Activated CD8-positive, alpha-beta memory T cell treated with anti-CD3 and anti-CD28 coated beads, Interleukin-2, amount 50 U/mL, for 4 hours (primary cell): ENCODE data around the gene DHRS4L2.
"Not testable (repeated sequence)": the region's sequence is repeated elsewhere in the genome, so short reads cannot be mapped to it uniquely, and the experiment has no call there.

Experiments used
- DNase-seq: peaks from one replicate; pipeline ENCODE4 v3.0.0-alpha.2; 2020

The DHRS4L2 gene

GRCh38 chr14:23988607-23989363 is at the start of gene DHRS4L2:
Gene DHRS4L2, plus strand, starts transcription at chr14:23988929. Its CDS starts 19 bp downstream, at chr14:23988948.
- DNase-seq = peak; percentile 73

GRCh38 chr14:23939607-23940326 is 49.0 kb upstream of the DHRS4L2 start:
- no peak for DNase-seq

- DNase-seq = no peak
Observed at GRCh38 chr14:23941230-23941629, 47.5 kb upstream of the DHRS4L2 start.

- no peak for DNase-seq
Observed at GRCh38 chr14:23941669-23942068, 47.1 kb upstream of the DHRS4L2 start.

- no peak for DNase-seq
Observed at GRCh38 chr14:23942587-23942986, 46.1 kb upstream of the DHRS4L2 start.

GRCh38 chr14:23949069-23949468 is 39.7 kb upstream of the DHRS4L2 start:
- DNase-seq = not testable (repeated sequence)

- no peak for DNase-seq
Observed at GRCh38 chr14:23950411-23951135, 38.2 kb upstream of the DHRS4L2 start.

- not testable (repeated sequence) for DNase-seq
Observed at GRCh38 chr14:23951136-23951466, 37.6 kb upstream of the DHRS4L2 start.

- no peak for DNase-seq
Observed at GRCh38 chr14:23951590-23952201, 37.0 kb upstream of the DHRS4L2 start.

- not testable (repeated sequence) for DNase-seq
Observed at GRCh38 chr14:23953116-23953463, 35.6 kb upstream of the DHRS4L2 start.

- peak; percentile 77 for DNase-seq
Observed at GRCh38 chr14:23953464-23954278, 35.1 kb upstream of the DHRS4L2 start, which contains the start of gene DHRS4. Gene DHRS4, plus strand, starts transcription at chr14:23953770. Its CDS starts 19 bp downstream, at chr14:23953789.

GRCh38 chr14:23954279-23954614 is 34.5 kb upstream of the DHRS4L2 start:
- DNase-seq = not testable (repeated sequence)

GRCh38 chr14:23954965-23955364 is 33.8 kb upstream of the DHRS4L2 start:
- DNase-seq = not testable (repeated sequence)

- DNase-seq = not testable (repeated sequence)
Observed at GRCh38 chr14:23955811-23956210, 32.9 kb upstream of the DHRS4L2 start.

- DNase-seq = not testable (repeated sequence)
Observed at GRCh38 chr14:23957913-23958569, 30.7 kb upstream of the DHRS4L2 start.

- not testable (repeated sequence) for DNase-seq
Observed at GRCh38 chr14:23960899-23961298, 27.8 kb upstream of the DHRS4L2 start.

- not testable (repeated sequence) for DNase-seq
Observed at GRCh38 chr14:23961704-23962103, 27.0 kb upstream of the DHRS4L2 start.

- not testable (repeated sequence) for DNase-seq
Observed at GRCh38 chr14:23969130-23969480, 19.6 kb upstream of the DHRS4L2 start.

GRCh38 chr14:23969481-23970282 is 19.0 kb upstream of the DHRS4L2 start:
- peak; percentile 52 for DNase-seq

- DNase-seq = not testable (repeated sequence)
Observed at GRCh38 chr14:23970283-23970659, 18.5 kb upstream of the DHRS4L2 start.

- DNase-seq = not testable (repeated sequence)
Observed at GRCh38 chr14:23973178-23973577, 15.6 kb upstream of the DHRS4L2 start.
